Activated T-helper 9 cell treated with anti-CD3 and anti-CD28 coated beads, Interleukin-2, amount 50 U/mL, for 16 hours (primary cell): Measurements from ENCODE around the gene FARS2.

Experiments used
- DNase-seq: peaks from one replicate; pipeline ENCODE4 v3.0.0-alpha.2; 2020; ENCODE audit warnings: low read depth

The FARS2 gene

DNA sequence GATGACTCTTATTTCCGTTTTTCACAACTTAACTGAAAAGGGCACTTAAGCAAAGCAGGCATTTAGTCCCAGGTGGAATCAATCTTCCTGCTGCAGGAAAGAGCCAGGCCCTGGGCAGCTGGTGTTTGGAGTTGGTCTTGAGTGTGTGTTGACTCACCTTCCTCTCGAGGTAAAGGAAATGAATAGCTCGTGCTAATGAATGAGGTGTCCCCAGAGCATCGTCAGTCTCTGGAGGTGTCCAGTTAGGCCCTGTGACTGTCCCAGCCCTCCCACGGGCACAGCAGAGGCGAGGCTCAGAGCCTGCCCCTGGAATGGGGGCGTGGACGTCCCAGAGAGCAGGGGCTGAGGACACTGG is 467.7 kb downstream of the FARS2 start:
- no peak for DNase-seq

GRCh38 chr6:5729813-5730517 is 468.7 kb downstream of the FARS2 start:
- DNase-seq: no peak

- DNase-seq: no peak
Measured at GRCh38 chr6:5730585-5731263, 469.4 kb downstream of the FARS2 start.

GRCh38 chr6:5731435-5731834 is 470.1 kb downstream of the FARS2 start:
- DNase-seq: no peak

DNA sequence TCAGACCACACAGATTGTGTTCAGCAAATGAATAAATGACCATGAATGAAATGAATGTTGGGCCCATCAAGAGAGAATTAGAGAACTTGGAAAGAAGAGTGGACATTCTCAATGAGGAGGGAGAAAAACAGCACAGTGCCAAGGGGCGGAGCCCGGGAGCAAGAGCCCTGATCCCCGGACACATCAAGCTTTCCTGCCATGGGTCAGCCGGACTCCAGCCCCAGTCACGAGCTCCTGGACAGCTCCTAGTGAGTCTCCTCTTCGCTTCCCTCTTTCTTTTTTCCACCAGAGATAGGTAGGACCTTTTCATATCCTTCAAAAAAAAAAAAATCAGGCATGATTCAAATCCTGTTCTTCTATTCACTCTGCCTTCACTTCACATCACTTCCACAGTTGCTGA is 471.2 kb downstream of the FARS2 start:
- no peak for DNase-seq

GRCh38 chr6:5736016-5736738 is 474.9 kb downstream of the FARS2 start:
- DNase-seq: no peak

GRCh38 chr6:5737460-5737859 is 476.1 kb downstream of the FARS2 start:
- no peak for DNase-seq

DNA sequence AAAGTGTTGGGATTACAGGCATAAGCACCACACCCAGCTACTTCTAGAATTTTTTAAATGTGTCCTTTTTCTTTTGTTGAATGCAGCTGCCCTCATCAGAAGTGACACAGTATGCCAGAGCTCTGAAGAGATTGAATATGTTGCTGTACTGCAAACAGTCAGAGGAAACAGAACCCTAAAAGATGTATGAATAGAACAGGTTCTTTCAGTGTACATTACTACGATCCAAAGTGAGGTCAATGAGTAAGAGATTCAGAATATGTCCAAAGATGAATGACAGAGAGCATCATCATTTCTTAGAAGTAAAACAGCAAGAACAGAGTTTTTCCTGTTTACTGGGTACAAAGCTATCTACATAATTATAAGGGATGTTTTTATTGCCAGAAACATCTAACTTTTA is 476.9 kb downstream of the FARS2 start:
- DNase-seq: no peak

- no peak for DNase-seq
Measured at GRCh38 chr6:5744497-5744896, 483.2 kb downstream of the FARS2 start.

DNA sequence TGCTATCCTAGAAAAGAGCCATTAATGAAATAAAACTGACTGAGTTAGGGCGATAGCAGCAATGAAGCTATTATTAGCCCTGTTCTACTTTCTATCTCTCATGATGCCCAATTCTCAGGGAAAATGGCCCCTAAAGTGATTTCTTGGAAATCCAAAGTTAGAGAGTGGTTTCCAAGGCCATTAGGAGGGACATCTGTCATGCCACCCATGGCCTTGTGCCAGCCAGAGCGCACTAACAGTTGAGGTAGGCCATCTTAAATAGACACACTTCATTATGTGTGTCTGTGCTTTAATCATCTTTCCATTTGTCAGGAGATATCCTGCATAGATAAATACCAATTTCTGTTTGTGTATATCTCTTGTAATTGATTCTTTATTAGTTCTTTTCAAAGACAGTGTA is 483.8 kb downstream of the FARS2 start:
- no peak for DNase-seq

- DNase-seq: no peak
Measured at GRCh38 chr6:5746053-5746758, 484.9 kb downstream of the FARS2 start.

DNA sequence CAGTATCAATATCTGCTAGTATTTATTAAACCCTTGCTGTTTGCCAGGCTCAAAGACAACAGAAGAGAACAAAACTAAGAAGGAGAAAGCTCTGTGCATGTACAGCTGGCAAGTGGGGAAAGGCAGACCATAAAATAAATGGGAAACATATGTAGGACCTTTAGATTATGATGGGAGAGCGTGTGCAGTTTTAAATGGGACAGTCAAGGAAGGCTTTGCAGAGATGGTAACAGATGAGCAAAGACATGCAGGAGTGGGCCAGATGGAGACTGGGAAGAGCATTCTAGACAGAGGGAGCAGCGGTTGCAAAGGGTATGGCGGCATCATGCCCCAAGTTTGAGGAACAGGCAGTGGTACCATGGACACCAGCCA is 485.4 kb downstream of the FARS2 start:
- no peak for DNase-seq

DNA sequence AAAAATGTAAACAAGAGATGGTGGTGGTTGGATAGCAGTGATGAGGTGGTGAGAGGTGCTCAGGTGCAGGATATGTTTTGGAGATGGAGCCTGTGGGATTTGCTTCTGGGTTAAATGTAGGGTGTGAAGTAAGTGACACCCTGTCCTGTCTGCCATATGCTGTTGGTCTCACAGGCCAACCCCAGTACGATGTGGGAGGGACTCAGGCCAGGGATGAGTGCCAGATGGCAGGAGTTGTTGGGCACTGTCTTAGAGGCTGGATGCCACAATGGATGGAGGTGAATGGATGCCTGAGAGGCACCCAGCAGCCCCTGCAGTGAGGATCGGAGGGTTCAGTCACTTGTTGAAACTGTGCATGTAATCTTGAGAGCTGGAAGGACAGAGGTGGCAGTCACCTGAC is 486.1 kb downstream of the FARS2 start:
- no peak for DNase-seq

DNA sequence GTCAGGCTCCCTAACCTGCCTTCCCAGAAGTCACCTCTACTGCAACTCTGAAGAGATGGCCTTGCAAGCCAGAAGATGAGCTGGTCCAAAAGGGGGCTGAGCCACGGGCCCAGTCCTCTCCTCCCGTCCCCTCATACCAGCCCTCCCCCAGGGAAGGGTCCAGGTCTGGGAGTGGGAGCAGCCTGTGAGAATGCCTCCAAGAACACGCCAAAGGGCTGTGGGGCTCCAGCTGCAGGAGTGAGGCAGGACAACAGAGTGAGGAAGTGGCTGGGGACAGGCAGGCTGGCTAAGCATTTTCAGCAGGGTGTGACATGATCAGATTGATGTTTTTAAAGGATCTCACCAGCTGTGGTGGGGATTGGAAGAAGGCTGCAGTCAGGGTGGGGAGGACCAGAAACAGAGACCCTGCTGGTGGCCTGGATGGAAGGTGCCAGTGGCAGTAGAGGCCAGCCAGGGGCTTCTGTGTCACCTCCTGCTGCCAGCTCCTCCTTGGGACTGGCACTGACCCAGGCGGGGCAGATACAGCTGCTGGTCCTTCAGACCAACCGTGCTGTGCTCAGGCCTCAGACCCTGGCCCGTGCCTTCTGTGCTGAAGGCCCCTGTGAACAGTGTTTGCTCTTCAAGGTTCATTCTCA is 487.8 kb downstream of the FARS2 start:
- DNase-seq: no peak

DNA sequence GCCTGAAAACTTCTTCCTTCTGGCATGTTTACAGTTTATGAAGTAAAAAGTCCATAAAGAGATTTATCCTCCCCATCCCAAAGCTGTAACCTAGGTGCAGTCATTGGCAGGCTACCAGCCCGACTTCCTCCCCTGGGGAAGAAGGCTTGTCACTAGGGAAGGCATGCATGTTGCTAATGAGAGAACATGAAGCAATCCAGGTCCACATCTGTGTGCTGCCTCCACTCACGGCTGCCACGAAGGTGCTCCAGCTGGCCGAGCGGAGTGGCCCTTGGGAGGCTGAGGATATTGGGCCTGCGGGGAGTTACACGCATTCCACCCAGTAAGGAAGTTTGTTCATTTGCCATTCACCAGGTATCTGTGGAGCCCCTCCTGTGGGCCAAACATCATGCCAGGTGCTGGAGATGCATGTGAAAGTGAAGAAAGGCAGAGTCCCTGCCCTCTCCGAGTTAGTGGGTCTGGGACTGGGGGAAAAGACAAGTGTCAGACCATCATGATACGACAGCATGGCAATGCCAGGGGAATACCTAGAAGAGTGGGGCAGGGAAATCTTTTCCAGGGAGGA is 488.4 kb downstream of the FARS2 start:
- DNase-seq: no peak

GRCh38 chr6:5751525-5752390 is 490.4 kb downstream of the FARS2 start:
- no peak for DNase-seq

DNA sequence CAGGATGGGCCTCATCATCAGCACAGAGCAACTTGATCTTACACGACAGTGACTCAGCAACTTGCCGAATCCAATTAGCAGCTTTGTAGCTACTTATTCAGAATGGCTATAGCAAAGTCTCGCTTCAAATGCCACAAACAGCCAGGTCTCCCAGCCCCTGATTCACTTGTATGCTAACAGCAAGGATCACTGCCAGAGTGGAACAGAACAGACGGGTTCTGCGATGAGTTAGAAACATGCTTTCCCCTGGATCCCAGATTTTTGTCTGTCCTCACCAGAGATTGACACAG is 491.0 kb downstream of the FARS2 start:
- DNase-seq: no peak

- DNase-seq: no peak
Measured at GRCh38 chr6:5753209-5753608, 491.9 kb downstream of the FARS2 start.

DNA sequence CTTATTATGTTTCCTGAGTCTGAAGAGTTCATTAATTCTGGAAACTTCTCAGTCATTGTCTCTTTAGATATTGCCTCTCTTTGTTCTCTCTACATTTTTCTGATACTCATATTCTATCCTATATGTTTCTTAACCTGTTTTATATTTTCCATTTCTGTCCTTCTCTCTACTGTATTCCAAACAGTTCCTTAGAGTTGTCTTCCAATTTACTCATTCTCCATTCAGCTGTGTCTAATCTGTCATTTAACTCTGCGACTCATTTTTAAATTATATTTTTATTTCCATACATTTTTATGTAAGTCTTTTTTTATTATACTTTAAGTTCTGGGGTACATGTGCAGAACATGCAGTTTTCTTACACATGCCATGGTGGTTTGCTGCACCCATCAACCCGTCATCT is 493.6 kb downstream of the FARS2 start:
- no peak for DNase-seq

- no peak for DNase-seq
Measured at GRCh38 chr6:5759571-5759970, 498.3 kb downstream of the FARS2 start.

DNA sequence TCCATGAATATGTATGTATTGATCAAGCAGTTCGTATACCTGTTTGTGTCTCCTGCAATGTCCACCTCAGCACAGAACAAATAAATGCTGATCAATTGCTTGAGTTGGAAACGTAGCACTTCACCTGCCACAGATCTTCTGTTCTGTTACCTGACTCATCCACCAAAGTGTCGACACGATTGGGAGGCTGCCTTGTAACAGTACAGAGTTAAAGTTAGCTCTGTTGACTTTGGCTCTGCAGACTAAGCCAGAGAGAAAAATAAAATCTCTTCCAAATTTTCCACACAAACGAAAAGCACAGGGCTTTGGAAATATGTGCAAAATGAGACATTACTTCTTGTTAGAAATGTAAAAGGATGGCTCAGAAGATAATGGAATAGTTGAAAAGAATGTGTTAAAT is 500.1 kb downstream of the FARS2 start:
- DNase-seq: no peak
